HG03571 (cell line): ENCODE measurements around the gene GOLGA6L7.
"Not testable (repeated sequence)": the region's sequence is repeated elsewhere in the genome, so short reads cannot be mapped to it uniquely, and the experiment has no call there.

ENCODE experiments used
- ATAC-seq: cut with Tn5 transposase; IDR thresholded peaks from one replicate; pipeline ENCODE4 v1.9.1; 2021; ENCODE audit not compliant: unreplicated experiment

The GOLGA6L7 gene

GRCh38 chr15:28844147-28844546, 4.3 kb downstream of the GOLGA6L7 start:
- ATAC-seq: not testable (repeated sequence)

GRCh38 chr15:28843520-28843919, 4.9 kb downstream of the GOLGA6L7 start:
- ATAC-seq: not testable (repeated sequence)

GRCh38 chr15:28842210-28842609, 6.2 kb downstream of the GOLGA6L7 start:
- not testable (repeated sequence) for ATAC-seq

GRCh38 chr15:28840285-28840684, 8.2 kb downstream of the GOLGA6L7 start:
- ATAC-seq: not testable (repeated sequence)

- not testable (repeated sequence) for ATAC-seq
These were observed 13.4 kb downstream of the GOLGA6L7 start for GRCh38 chr15:28834957-28835585.

- not testable (repeated sequence) for ATAC-seq
These were observed 16.4 kb downstream of the GOLGA6L7 start for GRCh38 chr15:28831897-28832587.

- ATAC-seq: not testable (repeated sequence)
These were observed 27.0 kb downstream of the GOLGA6L7 start for GRCh38 chr15:28821420-28821819.

- not testable (repeated sequence) for ATAC-seq
These were observed 28.5 kb downstream of the GOLGA6L7 start for GRCh38 chr15:28819930-28820295.

GRCh38 chr15:28819019-28819929, 29.2 kb downstream of the GOLGA6L7 start:
- ATAC-seq: not testable (repeated sequence)

- ATAC-seq: not testable (repeated sequence)
These were observed 30.3 kb downstream of the GOLGA6L7 start for GRCh38 chr15:28818168-28818567.

GRCh38 chr15:28814059-28814458, 34.4 kb downstream of the GOLGA6L7 start:
- not testable (repeated sequence) for ATAC-seq

- not testable (repeated sequence) for ATAC-seq
These were observed 35.1 kb downstream of the GOLGA6L7 start for GRCh38 chr15:28813392-28813791.

GRCh38 chr15:28811852-28812550, 36.4 kb downstream of the GOLGA6L7 start:
- not testable (repeated sequence) for ATAC-seq

- not testable (repeated sequence) for ATAC-seq
These were observed 38.0 kb downstream of the GOLGA6L7 start for GRCh38 chr15:28810444-28810843.

- not testable (repeated sequence) for ATAC-seq
These were observed 40.3 kb downstream of the GOLGA6L7 start for GRCh38 chr15:28808136-28808535.

- ATAC-seq: not testable (repeated sequence)
These were observed 48.1 kb downstream of the GOLGA6L7 start for GRCh38 chr15:28800366-28800765.

- ATAC-seq: not testable (repeated sequence)
These were observed 50.2 kb downstream of the GOLGA6L7 start for GRCh38 chr15:28798234-28798633.

- ATAC-seq: not testable (repeated sequence)
These were observed 54.2 kb downstream of the GOLGA6L7 start for GRCh38 chr15:28794231-28794630.
